Stimulated activated CD4-positive, alpha-beta T cell treated with anti-CD3 and anti-CD28 coated beads, Interleukin-1b, Interleukin-23, amount 100 ng/mL, for 24 hours (primary cell): Measurements from ENCODE around the gene KIAA0825.
"Not testable (repeated sequence)": the region's sequence is repeated elsewhere in the genome, so short reads cannot be mapped to it uniquely, and the experiment has no call there.

Source experiments
- DNase-seq, 4 experiments: peaks; one replicate each; pipeline ENCODE4 v3.0.0-alpha.2; 2020; ENCODE audit warnings: low read depth in 4 of 4, low spot score in 1 of 4

Gene KIAA0825

DNA sequence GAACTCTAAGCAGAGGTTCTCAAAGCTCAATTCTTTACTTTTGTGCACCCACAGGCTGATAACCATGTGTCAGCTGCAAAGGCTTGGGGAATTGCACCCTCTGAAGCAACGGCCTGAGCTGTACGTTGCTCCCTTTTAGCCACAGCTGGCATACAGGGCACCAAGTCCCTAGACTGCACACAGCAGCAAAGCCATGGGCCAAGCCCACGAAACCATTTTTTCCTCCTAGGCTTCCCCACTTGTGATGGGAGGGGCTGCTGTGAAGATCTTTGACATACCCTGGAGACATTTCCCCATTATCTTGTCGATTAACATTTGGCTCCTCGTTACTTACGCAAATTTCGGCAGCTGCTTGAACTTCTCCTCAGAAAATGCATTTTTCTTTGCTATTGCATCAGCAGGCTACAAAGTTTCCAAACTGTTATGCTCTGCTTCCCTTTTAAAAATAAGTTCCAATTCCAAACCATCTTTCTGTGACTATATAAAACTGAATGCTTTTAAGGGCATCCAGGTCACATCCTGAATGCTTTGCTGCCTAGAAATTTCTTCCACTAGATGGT lies 23.0 kb downstream of the KIAA0825 start:
- no peak for DNase-seq

DNA sequence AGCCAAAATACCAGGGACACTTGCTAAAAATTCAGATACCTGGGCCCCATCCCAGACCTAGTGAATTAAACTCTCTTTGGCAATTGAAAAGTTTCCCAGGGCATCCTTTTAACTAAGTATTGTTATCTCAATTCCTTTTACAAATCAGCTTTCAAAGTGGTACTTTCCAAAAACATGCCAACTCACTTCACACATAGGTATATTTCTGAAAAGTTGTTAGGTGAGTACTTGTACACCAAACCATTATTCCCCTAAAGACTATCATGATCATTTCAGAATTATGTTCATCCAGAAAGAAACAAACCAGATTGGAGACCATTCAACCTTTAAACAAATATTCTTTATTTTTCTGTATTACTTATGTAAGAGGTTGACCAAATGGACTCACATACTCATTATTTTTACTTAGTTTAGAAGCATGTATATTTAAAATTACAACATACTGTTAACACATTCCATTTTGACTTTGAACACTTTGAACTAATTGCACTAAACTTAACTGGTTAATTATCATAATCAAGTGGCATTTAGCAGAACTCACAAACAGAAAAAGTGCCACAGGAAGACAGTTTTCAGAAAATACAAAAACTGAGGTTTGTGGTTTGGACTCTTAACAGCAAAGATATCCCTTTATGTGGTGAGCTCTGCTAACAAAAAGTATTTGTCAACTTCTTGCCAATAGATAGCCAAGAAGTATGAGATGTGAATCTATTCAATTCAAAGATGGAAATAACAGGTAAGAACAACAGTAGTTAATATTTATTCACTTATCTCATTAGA lies 40.7 kb downstream of the KIAA0825 start:
- no peak for DNase-seq

DNA sequence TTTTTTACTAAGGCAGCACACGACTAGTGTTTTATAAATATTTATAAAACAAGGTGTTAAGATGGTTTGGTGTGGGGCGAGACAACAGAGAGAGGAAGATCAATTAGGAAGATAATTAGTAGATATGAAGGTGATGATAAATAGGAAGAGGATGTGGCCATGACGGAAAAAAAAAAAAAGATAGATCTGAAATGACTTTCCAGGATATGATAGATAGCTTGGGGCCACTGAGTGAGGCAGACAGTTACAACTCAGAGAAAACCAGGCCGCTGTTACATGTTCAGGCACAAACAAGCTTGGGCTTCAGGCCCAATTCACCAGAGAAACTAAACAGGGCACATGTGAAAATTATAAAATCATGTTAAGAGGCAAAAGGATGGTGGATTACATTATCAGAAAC lies 43.2 kb downstream of the KIAA0825 start:
- no peak for DNase-seq

DNA sequence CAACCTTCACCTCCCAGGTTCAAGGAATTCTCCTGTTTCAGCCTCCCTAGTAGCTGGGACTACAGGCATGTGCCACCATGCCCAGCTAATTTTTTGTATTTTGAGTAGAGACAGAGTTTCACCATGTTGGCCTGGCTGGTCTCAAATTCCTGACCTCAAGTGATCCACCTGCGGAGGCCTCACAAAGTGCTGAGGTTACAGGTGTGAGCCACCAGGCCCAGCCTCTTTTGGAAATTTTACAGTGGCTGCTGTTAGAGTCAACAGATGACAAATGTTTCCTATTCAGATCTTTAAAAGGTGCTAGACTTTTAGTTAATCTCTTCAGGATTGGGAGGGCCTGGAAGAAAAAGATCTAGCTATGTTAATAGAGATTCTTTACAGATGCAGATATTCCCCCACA lies 45.1 kb downstream of the KIAA0825 start:
- DNase-seq: not testable (repeated sequence)

DNA sequence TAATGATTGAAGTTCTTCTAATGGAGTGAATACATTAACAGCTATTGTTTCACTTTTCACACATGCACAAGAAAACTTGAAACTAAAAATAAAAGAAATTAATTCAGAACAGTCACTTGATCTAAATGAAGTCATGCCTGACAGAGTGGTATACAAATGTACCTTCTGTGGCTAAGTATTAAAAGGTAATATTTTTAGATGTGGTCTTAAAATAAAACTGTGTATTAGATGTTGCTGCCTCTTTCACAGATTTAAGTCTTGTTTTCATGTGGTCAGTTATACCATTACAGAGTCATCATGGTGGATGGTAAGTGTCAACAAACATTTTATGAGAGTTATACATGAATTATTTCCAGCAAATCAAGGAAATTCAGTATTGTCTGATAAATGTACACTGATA lies 47.0 kb downstream of the KIAA0825 start:
- no peak for DNase-seq

DNA sequence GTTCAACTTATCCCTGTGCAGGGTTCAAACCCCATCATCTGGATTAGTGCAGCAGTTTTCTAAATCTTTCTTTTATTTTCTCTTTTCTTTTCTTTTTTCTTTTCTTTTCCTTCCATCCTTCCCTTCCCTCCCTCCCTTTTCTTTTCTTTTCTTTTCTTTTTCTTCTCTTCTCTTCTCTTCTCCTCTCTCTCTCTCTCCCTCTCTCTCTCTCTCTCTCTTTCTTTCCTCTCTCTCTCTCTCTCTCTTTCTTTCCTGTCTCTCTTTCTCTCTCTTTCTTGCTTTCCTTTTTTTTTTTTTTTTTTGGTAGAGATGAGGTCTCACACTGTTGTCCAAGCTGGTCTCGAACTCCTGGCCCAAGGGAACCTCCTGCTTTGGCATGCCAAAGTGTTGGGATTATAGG lies 53.6 kb downstream of the KIAA0825 start:
- no peak for DNase-seq

DNA sequence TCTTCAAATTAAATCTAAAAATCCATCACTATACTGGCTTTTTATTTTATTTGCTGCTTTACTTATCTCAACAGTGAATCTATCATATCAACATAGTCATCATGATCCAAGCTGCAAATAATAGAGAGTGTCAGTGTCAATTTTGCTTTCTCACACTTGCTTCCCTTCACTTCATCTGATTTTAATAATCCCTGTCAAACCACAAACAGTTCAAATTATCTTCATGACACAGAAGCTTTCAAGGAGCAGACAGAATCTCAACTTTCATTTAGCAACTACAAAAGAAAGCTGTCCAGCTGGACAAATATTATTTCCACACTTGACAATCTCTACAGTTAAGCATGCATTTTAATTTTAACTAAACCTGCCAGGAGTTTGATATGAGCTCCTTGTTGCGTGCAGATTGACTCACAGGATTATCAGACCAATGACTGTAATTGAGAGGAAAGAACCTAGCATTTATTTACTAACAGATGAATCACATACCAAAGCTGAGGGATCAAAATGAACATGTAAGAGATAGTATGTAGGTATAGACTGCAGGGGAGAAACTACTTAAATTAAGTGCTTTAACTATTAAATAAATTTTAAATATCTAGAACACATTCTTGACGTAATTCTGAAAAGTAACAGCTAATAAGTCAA lies 56.0 kb downstream of the KIAA0825 start:
- DNase-seq: no peak

DNA sequence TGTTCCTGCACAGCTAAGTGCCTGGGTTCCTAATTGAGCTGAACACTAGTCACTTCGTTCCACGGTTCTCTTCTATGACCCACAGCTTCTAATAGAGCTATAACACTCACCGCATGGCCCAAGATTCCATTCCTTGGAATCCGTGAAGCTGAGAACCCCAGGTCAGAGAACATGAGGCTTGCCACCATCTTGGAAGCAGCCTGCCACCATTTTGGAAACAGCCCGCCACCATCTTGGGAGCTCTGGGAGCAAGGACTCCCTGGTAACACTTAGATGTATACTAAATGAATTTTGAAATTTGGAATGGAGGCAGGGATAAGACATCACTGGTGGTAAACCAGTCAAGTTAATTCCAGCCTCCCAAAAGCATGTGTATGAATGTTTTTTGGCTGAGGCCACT lies 60.4 kb downstream of the KIAA0825 start:
- no peak for DNase-seq

DNA sequence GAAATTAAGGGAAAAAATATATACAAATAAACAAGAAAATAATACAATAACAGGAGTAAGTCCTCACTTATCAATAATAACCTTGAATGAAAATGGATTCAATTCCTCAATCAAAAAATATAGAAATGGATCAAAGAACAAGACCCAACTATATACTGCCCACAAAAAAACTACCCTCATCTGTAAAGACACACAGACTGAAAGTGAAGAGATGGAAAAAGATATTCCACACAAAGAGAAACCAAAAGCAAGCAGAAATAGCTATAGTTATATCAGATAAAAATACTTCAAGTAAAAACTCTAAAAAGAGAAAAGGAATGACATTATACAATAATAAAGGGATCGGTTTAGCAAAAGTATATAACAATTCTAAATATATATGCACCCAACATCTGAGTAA lies 66.5 kb downstream of the KIAA0825 start:
- DNase-seq: no peak

DNA sequence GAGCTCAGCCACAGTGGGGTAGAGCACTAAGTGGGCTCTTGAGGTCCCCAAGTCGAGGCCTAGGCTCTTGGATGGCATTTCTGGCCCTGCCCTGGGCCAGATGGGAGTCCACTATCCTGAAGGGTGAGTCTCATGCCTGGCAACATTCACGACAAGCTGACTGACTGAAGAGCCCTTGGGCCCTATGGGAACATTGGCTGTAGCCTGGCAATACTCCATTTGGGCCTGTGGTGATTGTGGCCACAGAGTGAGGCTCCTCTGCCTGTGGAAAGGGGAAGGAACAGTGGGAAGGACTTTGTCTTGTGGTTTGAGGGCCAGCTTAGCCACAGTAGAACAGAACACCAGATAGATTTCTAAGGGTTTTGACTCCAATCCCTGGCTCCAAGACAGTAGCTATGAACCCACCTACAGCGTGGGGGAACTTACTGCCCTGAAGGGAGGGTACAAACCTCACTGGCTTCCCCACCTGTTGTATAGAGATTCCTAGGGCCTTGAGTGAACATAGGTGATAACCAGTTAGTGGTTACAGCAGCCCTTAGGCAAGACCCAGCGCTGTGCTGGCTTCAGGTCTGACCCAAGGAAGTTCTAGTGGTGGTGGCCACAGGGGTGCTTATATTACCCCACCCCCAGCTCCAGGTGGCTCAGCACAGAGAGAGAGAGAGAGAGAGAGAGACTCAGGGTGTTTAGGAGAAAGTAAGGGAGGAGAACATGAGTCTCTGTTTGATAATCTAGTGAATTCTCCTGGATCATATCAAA lies 72.4 kb downstream of the KIAA0825 start:
- DNase-seq: no peak

DNA sequence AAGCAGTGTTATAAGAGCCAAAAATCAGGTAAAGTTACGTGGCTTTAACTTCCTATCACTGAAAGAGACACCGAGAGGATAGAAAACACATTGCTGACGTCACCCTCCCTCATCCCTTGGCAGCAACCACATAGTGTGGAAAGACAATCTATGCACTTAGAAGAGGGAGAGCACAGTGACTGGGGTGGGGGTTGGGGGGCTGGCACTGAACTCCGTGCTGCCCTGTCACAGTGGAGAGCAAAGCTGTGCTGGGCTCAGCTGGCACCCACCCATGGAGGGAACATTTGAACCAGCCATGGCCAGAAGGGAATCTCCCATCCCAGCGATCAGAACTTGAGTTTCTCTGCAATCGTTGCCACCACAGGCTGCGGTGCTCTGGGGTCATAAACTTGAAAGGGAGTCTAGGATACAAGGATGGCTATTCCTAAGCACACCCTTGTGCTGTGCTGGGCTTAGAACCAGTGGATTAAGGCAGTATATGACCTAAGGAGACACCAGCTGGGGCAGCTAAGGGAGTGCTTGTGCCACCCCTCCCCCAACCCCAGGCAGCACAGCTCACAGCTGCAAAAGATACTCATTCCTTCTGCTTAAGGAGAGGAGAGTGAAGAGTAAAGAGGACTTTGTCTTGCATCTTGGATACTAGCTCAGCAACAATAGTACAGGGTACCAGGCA lies 73.4 kb downstream of the KIAA0825 start:
- DNase-seq: no peak

DNA sequence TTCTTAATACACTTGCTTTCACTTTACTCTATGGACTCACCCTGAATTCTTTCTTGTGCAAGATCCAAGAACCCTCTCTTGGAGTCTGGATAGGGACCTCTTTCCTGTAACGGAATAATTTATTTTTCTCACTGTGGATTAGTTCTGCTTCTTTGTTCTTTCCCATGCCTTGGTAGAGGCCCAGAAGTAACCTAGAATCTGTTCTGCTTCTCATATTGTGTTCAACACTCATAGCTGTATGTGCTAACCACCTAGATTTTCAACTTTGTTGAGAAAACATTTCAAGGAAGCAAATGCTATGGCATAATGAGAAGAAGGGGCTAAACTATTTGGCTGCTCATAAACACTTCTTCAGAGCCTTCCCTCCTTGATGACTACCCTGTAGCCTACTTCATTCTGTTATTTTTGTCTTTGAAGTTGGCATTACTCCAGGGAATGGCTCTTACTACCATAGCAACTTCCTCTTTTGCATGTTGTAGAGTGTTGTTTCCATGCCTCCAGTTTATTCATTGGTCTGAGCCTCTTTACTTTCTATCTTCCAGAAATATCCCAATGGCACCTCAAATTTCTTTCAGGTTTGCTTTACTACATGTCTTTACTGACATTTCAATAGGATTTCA lies 74.3 kb downstream of the KIAA0825 start:
- DNase-seq: no peak

DNA sequence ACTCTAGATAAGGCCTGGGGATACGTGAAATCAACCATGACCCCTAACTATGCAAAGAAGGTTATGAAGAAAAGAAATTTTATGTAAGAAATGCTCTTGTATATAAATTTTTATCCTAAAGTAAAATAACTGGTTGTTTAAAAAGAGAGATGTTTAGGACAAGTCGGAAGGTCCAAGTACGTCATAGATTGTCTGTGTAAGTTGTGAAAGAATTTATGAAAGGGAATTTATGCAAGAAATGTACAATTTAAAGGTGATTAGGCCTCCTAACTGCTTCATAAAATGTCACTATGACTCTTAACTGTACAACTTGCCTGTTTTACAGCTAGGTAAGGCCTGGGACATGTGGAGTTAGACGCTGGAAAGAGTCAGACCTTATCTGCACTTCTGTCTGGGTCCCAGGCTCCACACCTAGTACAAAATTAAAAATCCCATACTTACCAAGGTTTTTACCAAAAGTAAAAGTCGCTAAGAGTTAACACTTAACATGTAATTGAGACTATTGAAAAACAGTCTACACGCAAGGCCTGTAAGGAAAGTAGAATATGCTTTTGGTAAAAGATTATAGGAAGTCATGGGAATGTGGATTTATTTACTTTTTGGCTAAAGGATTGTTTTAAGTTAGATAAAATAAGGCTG lies 77.4 kb downstream of the KIAA0825 start:
- DNase-seq: no peak

DNA sequence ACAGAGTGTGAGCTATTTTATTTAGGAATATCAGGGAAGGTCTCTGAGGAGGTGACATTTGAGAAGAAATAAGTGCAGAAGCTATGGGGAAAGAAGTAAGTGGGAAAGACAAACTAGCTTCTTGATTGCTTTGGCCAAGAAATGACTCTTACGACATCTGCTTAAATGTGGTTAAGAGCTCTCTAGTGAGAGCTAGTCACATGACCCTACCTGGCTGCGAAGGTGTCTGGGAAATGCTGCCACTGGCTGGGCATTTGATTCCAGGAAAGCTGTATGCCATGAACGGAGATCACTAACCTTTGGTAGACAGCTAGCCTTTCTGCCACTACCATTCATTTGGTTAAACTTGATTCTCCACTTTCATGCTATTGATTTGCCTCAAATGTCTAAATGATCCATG lies 80.1 kb downstream of the KIAA0825 start:
- DNase-seq: no peak

DNA sequence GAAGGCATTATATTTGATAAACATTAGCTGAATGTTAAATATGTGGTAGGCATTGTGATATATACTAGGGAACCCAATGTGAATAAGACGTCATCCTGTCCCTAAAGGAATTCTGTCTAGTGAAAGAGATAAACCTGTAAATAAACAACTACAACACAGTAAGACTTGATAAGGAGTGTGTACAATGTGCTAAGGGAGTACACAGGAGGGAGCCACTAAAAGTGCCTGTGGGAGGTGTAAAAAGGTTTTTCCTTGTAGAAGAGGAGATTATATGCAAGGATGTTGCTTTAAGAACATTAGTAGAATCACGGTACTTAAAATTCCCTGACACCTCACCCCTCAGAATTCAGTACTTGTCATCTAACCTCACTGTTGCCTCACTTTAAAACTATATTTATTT lies 91.7 kb downstream of the KIAA0825 start:
- DNase-seq: no peak

DNA sequence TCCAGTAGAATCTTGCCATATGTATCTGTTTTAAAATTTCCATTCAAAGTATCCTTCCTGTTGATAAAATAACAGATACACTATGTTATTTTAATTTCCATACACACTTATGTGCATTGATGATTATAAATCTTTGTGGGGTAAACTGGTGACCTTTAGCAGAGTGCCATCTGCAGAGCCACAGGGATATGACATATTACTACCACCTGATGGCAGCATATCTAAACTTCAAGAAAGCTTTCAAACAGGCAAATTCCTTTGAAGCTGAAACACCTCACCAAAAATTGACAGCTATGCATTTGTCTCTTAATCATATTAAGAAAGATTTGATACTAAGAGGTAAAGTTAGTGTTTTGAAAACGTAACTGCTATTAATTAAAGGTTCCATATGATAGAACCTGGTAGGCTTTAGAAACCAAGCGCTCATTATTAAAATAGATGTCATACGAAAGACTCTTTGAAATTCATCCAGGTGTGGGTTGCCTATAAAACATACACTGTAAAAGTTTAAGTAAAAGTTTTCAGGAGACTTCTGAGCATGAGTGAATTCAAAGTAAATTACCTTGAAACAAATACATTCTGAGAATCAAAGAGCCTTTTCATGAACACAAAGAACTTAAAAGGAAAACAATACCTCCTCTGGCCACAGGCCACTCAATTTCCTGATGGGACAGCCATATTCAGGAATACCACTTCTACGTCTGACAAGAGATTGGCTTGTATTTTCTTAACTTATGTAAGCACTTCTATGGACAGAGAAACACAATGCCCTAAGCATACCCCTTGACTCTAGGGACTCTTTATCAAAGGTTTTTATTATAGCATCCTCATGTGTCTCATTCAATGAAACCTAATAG lies 93.3 kb downstream of the KIAA0825 start:
- no peak for DNase-seq

DNA sequence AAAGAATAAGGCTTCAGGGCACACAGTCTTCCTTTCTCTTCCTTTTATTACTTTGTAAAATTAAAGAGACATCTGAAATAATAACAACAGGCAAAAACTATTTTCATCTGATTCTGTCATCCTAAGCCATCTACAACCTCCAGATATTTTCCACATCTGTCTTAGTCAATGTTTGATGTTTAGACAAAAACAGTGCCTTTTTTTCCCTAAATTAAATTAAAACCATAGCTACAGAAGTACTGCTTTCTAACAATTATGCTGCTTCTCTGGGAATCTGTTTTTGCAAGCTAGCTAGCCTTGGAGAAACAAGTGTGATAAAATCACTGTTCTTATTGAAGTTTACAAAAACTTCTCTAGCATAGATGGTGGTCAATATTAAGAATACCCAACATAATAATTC lies 95.4 kb downstream of the KIAA0825 start:
- no peak for DNase-seq

DNA sequence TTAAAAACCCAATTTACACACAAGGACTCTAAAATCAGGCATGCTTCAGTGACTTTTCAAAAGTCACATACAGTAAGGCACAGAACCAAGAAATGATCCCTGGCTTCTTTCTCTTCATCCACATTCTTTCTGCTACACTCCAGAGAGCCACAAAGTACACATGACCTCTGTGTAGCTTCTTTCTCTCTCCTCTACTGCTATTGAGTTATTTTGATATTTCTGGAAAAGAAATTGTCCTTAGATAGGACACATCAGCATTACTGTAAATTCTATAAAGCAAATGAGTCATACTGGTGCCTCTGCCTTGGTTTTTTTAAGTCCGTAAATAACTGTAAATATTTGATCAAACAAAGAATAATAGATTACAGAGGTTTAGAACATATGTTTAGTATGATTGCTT lies 96.3 kb downstream of the KIAA0825 start:
- no peak for DNase-seq
